AG09319 (cell line): Measurements from ENCODE around the gene SAV1.
"Not testable (repeated sequence)": the region's sequence is repeated elsewhere in the genome, so short reads cannot be mapped to it uniquely, and the experiment has no call there.

Experiments used
- DNase-seq: peaks from one replicate; pipeline ENCODE4 v3.0.0-alpha.2; 2010; ENCODE audit warnings: low read depth; ENCODE audit errors: extremely low read depth
- TF ChIP-seq, protein P1 (sequence below): IDR thresholded peaks from 2 replicates; pipeline ENCODE4 v1.5.1; 2011; ENCODE audit warnings: low read depth, mild to moderate bottlenecking, inconsistent platforms, low read length, moderate library complexity

SAV1 gene

DNA sequence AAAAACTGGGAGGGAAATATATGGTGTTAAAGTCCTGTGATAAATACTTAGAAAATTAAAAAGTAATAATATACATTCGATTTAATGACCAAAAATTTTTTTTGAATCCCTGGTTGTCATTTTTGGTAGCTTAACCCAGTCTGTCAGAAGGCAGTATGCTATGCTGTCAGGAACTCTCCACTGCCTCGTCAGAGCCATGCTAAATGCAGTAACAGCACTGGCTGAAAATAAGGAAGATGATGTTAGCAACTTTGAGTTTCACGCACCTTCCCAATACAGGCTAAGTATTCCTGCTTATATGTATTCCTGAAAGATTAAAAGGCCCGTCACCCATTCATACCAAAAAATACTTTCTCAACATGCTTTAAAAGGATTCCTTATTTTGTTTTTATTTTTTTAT is 34.2 kb downstream of the SAV1 start:
- TF ChIP-seq, protein P1, sequence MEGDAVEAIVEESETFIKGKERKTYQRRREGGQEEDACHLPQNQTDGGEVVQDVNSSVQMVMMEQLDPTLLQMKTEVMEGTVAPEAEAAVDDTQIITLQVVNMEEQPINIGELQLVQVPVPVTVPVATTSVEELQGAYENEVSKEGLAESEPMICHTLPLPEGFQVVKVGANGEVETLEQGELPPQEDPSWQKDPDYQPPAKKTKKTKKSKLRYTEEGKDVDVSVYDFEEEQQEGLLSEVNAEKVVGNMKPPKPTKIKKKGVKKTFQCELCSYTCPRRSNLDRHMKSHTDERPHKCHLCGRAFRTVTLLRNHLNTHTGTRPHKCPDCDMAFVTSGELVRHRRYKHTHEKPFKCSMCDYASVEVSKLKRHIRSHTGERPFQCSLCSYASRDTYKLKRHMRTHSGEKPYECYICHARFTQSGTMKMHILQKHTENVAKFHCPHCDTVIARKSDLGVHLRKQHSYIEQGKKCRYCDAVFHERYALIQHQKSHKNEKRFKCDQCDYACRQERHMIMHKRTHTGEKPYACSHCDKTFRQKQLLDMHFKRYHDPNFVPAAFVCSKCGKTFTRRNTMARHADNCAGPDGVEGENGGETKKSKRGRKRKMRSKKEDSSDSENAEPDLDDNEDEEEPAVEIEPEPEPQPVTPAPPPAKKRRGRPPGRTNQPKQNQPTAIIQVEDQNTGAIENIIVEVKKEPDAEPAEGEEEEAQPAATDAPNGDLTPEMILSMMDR = no peak
- no peak for DNase-seq

DNA sequence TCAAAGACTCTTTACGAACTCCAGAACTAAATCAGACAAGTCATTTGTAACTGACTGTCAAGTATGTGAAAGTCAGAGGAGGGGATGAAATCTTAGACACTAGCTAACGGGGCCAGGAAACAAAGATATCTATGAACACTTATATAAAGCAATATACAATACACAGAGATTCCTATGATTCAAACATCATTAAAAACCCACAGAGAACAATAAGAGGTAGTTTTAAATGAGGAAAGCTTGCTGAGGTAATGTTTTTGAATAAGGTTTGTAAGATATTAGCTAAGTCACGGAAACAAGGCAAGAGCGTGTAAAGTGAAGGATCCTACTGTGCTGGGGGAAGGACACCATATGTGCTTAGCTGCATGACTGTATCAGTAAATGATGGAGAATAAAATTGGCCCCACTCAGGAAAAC is 36.7 kb downstream of the SAV1 start:
- DNase-seq = no peak
- TF ChIP-seq, protein P1 = no peak

DNA sequence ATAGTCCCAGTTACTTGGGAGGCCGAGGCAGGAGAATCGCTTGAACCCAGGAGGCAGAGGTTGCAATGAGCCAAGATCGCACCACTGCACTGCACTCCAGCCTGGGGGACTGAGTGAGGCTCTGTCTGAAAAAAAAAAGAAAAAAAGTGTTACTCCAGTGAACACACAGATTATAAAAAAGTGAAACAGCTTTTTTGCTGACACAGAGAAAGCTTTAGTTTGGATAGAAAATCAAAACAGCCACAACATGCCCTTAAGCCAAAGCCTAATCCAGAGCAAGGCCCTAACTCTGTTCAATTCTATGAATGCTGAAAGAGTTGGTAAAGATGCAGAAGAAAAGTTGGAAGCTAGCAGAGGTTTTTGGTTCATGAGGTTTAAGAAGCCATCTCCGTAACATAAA is 43.2 kb downstream of the SAV1 start:
- DNase-seq = not testable (repeated sequence)

DNA sequence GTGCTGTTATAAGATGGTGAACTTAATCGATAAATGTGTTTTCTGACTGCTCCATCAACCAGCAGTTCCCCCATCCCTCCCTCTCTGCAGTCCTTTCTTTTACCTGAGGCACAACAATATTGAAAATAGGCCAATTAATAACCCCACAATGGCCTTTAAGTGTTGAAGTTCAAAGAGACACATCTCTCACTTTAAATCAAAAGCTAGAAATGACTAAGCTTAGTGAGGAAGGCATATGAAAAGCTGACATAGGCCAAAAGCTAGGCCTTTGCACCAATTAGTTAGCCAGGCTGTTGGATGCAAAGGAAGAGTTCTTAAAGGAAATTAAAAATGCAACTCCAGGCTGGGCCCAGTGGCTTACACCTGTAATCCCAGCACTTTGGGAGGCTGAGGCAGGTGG is 43.7 kb downstream of the SAV1 start:
- DNase-seq = no peak
- TF ChIP-seq, protein P1 = no peak

DNA sequence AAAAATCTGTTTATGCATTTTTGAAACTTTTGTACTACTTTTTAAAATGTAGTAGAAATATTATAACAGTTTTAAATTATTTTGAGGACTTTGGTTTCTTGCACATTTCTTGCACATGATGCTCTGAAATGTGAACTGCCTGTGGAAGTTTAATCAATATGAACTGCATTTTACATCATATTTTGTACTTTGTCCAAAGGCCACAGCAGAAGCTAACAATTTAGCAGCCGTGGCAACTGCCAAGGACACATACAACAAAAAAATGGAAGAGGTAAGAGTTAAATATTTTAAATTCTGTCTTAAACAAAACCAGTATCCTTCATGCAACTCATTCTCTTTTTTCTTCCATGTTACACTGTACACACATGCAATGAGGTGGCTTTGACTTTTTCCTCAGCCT is 45.1 kb downstream of the SAV1 start:
- TF ChIP-seq, protein P1 = no peak
- peak; percentile 52 for DNase-seq

DNA sequence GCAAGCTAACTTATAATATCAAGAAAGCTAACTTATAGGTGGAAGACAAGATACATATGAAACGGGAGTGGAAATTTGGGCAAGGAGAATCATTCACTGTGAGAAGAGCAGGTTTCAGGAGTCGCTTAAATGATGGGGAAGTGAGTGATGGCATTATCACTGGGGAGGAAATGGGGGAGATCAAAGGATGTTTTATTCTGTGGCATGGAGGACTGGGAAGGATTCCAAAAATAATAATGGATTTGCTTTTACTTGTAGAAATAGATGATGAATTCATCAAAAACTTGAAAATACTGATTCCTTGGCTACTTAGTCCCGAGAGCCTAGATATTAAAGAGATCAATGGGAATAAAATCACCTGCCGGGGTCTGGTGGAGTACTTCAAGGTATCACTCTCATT is 47.8 kb downstream of the SAV1 start:
- no peak for DNase-seq

DNA sequence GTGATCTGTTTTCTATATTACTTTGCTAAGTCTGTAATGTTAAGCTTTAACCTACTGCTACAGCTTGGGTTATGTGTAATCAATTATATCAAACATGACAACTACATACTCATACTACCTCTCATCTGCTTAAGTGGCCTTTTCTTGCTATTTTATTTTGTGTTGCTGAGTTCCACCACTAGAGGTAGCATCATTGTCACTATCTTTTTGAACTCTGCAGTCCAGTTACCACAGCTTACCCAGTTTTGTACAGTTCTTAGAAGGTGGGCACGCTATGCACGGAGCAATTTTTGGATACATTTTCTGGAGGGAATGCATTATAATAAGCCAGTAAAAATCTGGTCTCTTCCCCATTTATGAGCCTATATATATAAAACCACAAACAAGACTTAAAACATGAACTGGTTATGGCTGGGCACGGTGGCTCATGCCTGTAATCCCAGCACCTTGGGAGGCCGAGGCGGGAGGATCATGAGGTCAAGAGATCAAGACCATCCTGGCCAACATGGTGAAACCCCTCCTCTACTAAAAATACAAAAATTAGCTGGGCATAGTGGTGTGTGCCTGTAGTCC is 48.5 kb downstream of the SAV1 start:
- TF ChIP-seq, protein P1 = peak; percentile 69
- DNase-seq = no peak

More for the DNA sequence above, 47.8 kb downstream of the SAV1 start:
- TF ChIP-seq, protein P1 = no peak

DNA sequence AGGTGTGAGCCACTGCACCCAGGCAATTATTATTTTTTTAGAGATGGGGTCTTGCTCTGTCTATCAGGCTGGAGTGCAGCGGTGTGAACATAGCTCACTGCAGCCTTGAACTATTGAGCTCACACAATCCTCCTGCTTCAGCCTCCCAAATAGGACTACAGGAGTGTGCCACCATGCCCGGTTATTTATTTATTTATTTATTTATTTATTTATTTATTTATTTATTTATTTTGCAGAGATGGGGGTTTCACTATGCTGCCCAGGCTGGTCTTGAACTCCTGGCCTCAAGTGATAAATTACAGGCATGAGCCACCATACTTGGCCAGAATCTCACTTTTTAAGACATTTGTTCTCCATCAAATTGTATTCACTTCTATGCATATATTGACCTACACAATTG is 51.8 kb downstream of the SAV1 start:
- TF ChIP-seq, protein P1 = no peak
- no peak for DNase-seq
